Skeletal muscle tissue (tissue), 4 donors: ENCODE results near the gene PFKL. TPM values are rescaled to one million over a fixed set of nuclear protein-coding genes. Genes with fewer than 3 reads are reported as not detected.
"Not testable (repeated sequence)": the region's sequence is repeated elsewhere in the genome, so short reads cannot be mapped to it uniquely, and the experiment has no call there.

ENCODE experiments used
- H3K27ac ChIP-seq: one replicate; pipeline ENCODE4 v1.7.0; 2013; ENCODE audit warnings: mild to moderate bottlenecking, low read depth, low read length, inconsistent platforms
- H3K27me3 ChIP-seq, 3 donors: one replicate each; pipeline ENCODE4 v1.7.0; 2013; ENCODE audit warnings: low read length in 3 of 3; ENCODE audit not compliant: control insufficient read depth in 3 of 3, insufficient read depth in 3 of 3
- H3K36me3 ChIP-seq, 3 donors: one replicate each; pipeline ENCODE4 v1.7.0; 2013; ENCODE audit warnings: low read length in 3 of 3; ENCODE audit not compliant: control insufficient read depth in 3 of 3, insufficient read depth in 3 of 3
- H3K4me1 ChIP-seq, 3 donors: one replicate each; pipeline ENCODE4 v1.7.0; 2013; ENCODE audit warnings: low read length in 3 of 3, mild to moderate bottlenecking in 3 of 3; ENCODE audit not compliant: control insufficient read depth in 3 of 3, insufficient read depth in 3 of 3
- H3K4me3 ChIP-seq, 3 donors: one replicate each; pipeline ENCODE4 v1.7.0; 2013; ENCODE audit warnings: low read length in 3 of 3
- H3K9ac ChIP-seq, 3 donors: one replicate each; pipeline ENCODE4 v1.7.0; 2013; ENCODE audit warnings: low read length in 3 of 3, mild to moderate bottlenecking in 3 of 3, moderate library complexity in 2 of 3, low read depth in 1 of 3
- H3K9me3 ChIP-seq, 3 donors: one replicate each; pipeline ENCODE4 v1.7.0; 2013; ENCODE audit warnings: low read length in 3 of 3; ENCODE audit not compliant: control insufficient read depth in 3 of 3
- total RNA-seq: library from RNA; depleted of rRNA; stranded (reverse); fragments of >200 nt; gene quantifications from one replicate; pipeline ENCODE4 v1.2.3, GENCODE V29; 2014
- donor health status: Osteomylitis.

Gene PFKL
- total RNA-seq, 1 donor from 2014 or later = 72.0 TPM

DNA sequence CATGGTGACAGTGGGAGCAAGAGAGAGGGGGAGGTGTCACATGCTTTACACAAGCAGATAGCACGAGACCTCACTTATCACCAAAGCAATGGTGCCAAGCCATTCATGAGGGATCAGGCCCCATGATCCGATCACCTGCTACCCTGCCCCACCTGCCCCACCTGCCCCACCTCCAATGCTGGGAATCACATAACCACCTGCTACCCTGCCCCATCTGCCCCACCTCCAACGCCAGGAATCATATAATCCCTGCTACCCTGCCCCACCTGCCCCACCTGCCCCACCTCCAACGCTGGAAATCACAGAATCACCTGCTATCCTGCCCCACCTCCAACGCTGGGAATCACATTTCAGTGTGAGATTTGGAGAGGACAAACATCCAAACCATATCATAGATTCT lies 24.8 kb upstream of the PFKL start:
- H3K9ac ChIP-seq = no peak overlapping the region
- no peaks in the 10 kb centered on the region for H3K4me1 ChIP-seq
- H3K9me3 ChIP-seq = no peaks in the 10 kb centered on the region
- no peak overlapping the region for H3K27ac ChIP-seq
- H3K36me3 ChIP-seq = no peaks in the 10 kb centered on the region
- H3K27me3 ChIP-seq = peaks cover 0 to 3% (median 0%) of the 10 kb centered on the region in 3 donors
- no peak overlapping the region for H3K4me3 ChIP-seq

- H3K4me3 ChIP-seq = no peak overlapping the region
- no peaks in the 10 kb centered on the region for H3K36me3 ChIP-seq
- H3K27ac ChIP-seq = no peak overlapping the region
- H3K9me3 ChIP-seq = no peaks in the 10 kb centered on the region
- peaks cover 0 to 3% (median 0%) of the 10 kb centered on the region in 3 donors for H3K27me3 ChIP-seq
- H3K4me1 ChIP-seq = no peaks in the 10 kb centered on the region
- H3K9ac ChIP-seq = no peak overlapping the region
These were observed 20.2 kb upstream of the PFKL start for GRCh38 chr21:44279354-44280260.

- no peaks in the 10 kb centered on the region for H3K9me3 ChIP-seq
- H3K27me3 ChIP-seq = peaks cover 6 to 20% (median 12%) of the 10 kb centered on the region in 3 donors
- no peak overlapping the region for H3K27ac ChIP-seq
- no peak overlapping the region for H3K9ac ChIP-seq
- H3K36me3 ChIP-seq = no peaks in the 10 kb centered on the region
- peaks cover 0 to 3% (median 2%) of the 10 kb centered on the region in 3 donors for H3K4me1 ChIP-seq
- H3K4me3 ChIP-seq = no peak overlapping the region
These were observed 18.1 kb upstream of the PFKL start for GRCh38 chr21:44281801-44282200.

GRCh38 chr21:44282370-44282769 lies 17.5 kb upstream of the PFKL start:
- H3K36me3 ChIP-seq = no peaks in the 10 kb centered on the region
- H3K9ac ChIP-seq = no peak overlapping the region
- no peak overlapping the region for H3K27ac ChIP-seq
- H3K4me3 ChIP-seq = no peak overlapping the region
- peaks cover 0 to 3% (median 2%) of the 10 kb centered on the region in 3 donors for H3K4me1 ChIP-seq
- H3K9me3 ChIP-seq = no peaks in the 10 kb centered on the region
- peaks cover 9 to 24% (median 15%) of the 10 kb centered on the region in 3 donors for H3K27me3 ChIP-seq

- not testable (repeated sequence) for H3K4me1 ChIP-seq, H3K4me3 ChIP-seq, H3K9me3 ChIP-seq, H3K9ac ChIP-seq, H3K36me3 ChIP-seq, H3K27ac ChIP-seq
- peaks cover 14 to 32% (median 25%) of the 10 kb centered on the region in 3 donors for H3K27me3 ChIP-seq
These were observed 16.6 kb upstream of the PFKL start for GRCh38 chr21:44283211-44283785.

GRCh38 chr21:44283948-44284347 lies 15.9 kb upstream of the PFKL start:
- no peak overlapping the region for H3K9ac ChIP-seq
- peaks cover 0 to 3% (median 2%) of the 10 kb centered on the region in 3 donors for H3K4me1 ChIP-seq
- H3K27me3 ChIP-seq = peaks cover 14 to 32% (median 27%) of the 10 kb centered on the region in 3 donors

GRCh38 chr21:44285138-44285992 lies 14.5 kb upstream of the PFKL start, which contains the start of gene AIRE:
AIRE (plus strand) TSS chr21:44285876; CDS start chr21:44286007, 131 bp downstream.
- peaks cover 0 to 3% (median 2%) of the 10 kb centered on the region in 3 donors for H3K4me1 ChIP-seq
- H3K36me3 ChIP-seq = no peaks in the 10 kb centered on the region
- H3K27ac ChIP-seq = no peak within 1 kb of the TSS
- peaks cover 14 to 32% (median 27%) of the 10 kb centered on the region in 3 donors for H3K27me3 ChIP-seq
- H3K4me3 ChIP-seq = no peak within 1 kb of the TSS
- no peaks in the 10 kb centered on the region for H3K9me3 ChIP-seq
- peak within 1 kb of the TSS in 1 of 3 donors; percentile 62 for H3K9ac ChIP-seq

More at GRCh38 chr21:44283948-44284347, 15.9 kb upstream of the PFKL start:
- Histone ChIP-seq H3K27ac (no peak overlapping the region), H3K36me3 (no peaks in the 10 kb centered on the region), H3K4me3 (no peak overlapping the region), H3K9me3 (no peaks in the 10 kb centered on the region)

DNA sequence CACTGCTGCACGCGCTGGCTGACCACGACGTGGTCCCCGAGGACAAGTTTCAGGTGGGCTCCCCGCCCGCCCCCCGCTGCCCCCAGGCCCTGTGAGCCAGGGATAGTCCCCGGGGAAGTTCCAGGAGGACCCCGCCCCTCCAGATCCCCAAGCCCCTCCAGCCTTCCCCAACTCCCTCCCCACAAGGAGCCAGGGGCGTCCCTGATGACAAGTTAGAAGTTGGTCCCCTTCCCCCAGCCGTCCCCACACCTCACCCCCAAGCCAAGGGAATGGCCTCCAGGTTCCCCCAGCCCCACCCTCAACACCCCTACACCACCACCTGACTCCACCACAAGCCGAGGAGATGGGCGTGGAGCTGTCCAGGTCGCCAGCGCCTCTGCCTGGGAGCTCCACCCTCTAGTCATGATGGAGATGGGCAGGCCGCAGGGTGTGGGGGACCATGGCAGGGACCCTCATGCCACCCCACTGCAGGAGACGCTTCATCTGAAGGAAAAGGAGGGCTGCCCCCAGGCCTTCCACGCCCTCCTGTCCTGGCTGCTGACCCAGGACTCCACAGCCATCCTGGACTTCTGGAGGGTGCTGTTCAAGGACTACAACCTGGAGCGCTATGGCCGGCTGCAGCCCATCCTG lies 13.7 kb upstream of the PFKL start:
- H3K27ac ChIP-seq = no peak overlapping the region
- no peak overlapping the region for H3K9ac ChIP-seq
- no peaks in the 10 kb centered on the region for H3K9me3 ChIP-seq
- peaks cover 14 to 32% (median 27%) of the 10 kb centered on the region in 3 donors for H3K27me3 ChIP-seq
- no peaks in the 10 kb centered on the region for H3K36me3 ChIP-seq
- no peak overlapping the region for H3K4me3 ChIP-seq
- peaks cover 0 to 3% (median 2%) of the 10 kb centered on the region in 3 donors for H3K4me1 ChIP-seq
